Activated T-cell treated with anti-CD3 and anti-CD28 coated beads, Interleukin-2, amount 50 U/mL, for 72 hours (primary cell): Measurements from ENCODE around the gene ADGRV1. TPM values are rescaled to one million over a fixed set of nuclear protein-coding genes. Genes with fewer than 3 reads are reported as not detected.
"Not testable (repeated sequence)": the region's sequence is repeated elsewhere in the genome, so short reads cannot be mapped to it uniquely, and the experiment has no call there.

Experiments used
- ATAC-seq, 2 donors: fragments of 150-1000 bp; cut with Tn5 transposase; replicated peaks in 1 of 2; 2 replicates each; pipeline ENCODE4 v1.10.0; 2021; ENCODE audit warnings: moderate library complexity in 2 of 2, mild to moderate bottlenecking in 1 of 2
- DNase-seq, 2 donors: peaks; one replicate each; pipeline ENCODE4 v3.0.0; 2021 to 2022; ENCODE audit warnings: mixed read lengths in 1 of 2
- H3K27ac Mint-ChIP-seq: one replicate; pipeline ENCODE4 v1.8.0; 2022; ENCODE audit warnings: mild to moderate bottlenecking, moderate library complexity, mixed read lengths
- H3K27me3 Mint-ChIP-seq: one replicate; pipeline ENCODE4 v1.8.0; 2022; ENCODE audit warnings: low read depth, mixed read lengths
- H3K36me3 Mint-ChIP-seq, 2 donors: one replicate each; pipeline ENCODE4 v1.8.0; 2022; ENCODE audit warnings: mixed read lengths in 2 of 2, mild to moderate bottlenecking in 1 of 2; ENCODE audit not compliant: insufficient read depth in 2 of 2
- H3K4me1 Mint-ChIP-seq: one replicate; pipeline ENCODE4 v1.8.0; 2022; ENCODE audit warnings: low read depth, mixed read lengths
- H3K4me3 Mint-ChIP-seq, 2 donors: one replicate each; pipeline ENCODE4 v1.8.0; 2022; ENCODE audit warnings: mild to moderate bottlenecking in 2 of 2, mixed read lengths in 2 of 2, moderate library complexity in 2 of 2
- H3K9me3 Mint-ChIP-seq, 2 donors: one replicate each; pipeline ENCODE4 v1.8.0; 2022; ENCODE audit warnings: mixed read lengths in 2 of 2
- total RNA-seq, 2 donors: library from RNA; stranded (reverse); gene quantifications; one replicate each; pipeline ENCODE4 v1.2.3, GENCODE V29; 2022

ADGRV1 gene
- total RNA-seq, 2 donors from 2014 or later, result 0.12 to 0.21 TPM

DNA sequence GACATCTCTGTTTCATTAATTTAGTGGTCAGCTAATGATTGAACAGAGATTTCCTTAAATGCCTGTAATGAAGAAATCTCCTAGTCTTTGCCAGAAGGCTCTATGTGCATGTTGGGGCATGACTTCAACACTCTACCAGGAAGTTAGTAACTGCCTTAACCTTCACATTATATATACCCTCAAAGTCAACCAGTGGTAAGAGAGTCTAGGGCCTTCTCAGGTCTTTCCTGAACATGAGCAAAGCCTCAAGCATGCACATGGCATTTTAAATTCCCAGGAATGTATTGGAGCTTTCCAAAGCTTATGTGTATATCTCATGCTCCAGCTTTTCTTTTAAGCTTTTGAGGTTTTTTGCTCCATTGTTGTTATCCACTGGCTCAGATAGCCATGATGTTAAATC, 436.2 kb downstream of the ADGRV1 start:
- DNase-seq, result no peak
- Mint-ChIP-seq H3K4me1 (no peaks in the 10 kb centered on the region), H3K27ac (no peak overlapping the region), H3K36me3 (peaks cover 0 to 2% of the 10 kb centered on the region in 2 donors), H3K4me3 (no peak overlapping the region), H3K27me3 (peaks cover 7% of the 10 kb centered on the region), H3K9me3 (peaks cover 3 to 5% of the 10 kb centered on the region in 2 donors)
- ATAC-seq, result no peak

DNA sequence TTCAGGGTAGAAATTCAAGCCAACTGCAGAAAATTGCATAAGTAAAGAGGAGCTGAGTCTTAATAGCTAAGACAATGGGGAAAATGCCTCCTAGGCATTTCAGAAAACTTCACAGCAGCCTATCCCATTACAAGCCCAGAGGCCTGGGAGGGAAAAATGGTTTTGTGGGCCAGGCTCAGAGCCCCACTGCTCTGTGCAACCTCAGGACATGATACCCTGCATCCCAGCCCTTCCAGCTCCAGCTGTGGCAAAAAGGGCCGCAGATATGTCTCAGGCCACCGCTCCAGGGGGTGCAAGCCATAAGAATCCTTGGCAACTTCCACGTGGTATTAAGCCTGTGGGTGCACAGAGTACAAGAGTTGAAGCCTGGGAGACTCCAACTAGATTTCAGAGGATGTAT, 437.5 kb downstream of the ADGRV1 start:
- peaks cover 0 to 2% of the 10 kb centered on the region in 2 donors for H3K36me3 Mint-ChIP-seq
- peaks cover 3 to 5% of the 10 kb centered on the region in 2 donors for H3K9me3 Mint-ChIP-seq
- no peak overlapping the region for H3K27ac Mint-ChIP-seq
- H3K4me1 Mint-ChIP-seq, result no peaks in the 10 kb centered on the region
- H3K27me3 Mint-ChIP-seq, result peaks cover 7% of the 10 kb centered on the region
- H3K4me3 Mint-ChIP-seq, result no peak overlapping the region
- no peak for DNase-seq
- ATAC-seq, result no peak

DNA sequence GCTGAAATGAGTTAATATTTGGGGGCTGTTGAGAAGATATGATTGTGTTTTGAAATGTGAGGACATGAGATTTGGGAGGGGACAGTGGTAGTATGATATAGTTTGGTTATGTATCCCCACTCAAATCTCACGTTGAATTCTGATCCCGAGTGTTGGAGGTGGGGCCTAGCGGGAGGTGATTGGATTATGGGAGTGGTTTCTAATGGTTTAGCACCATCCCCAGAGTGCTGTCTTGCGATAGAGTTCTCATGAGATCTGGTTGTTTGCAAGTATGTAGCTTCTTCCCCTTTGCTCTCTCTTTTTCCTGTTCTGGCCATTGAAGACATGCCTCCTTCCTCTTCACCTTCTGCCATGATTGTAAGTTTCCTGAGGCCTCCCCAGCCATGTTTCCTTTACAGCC, 438.5 kb downstream of the ADGRV1 start:
- peaks cover 3 to 5% of the 10 kb centered on the region in 2 donors for H3K9me3 Mint-ChIP-seq
- no peak for DNase-seq
- H3K4me1 Mint-ChIP-seq, result no peaks in the 10 kb centered on the region
- peaks cover 7% of the 10 kb centered on the region for H3K27me3 Mint-ChIP-seq
- no peak overlapping the region for H3K27ac Mint-ChIP-seq
- no peak for ATAC-seq
- peaks cover 0 to 2% of the 10 kb centered on the region in 2 donors for H3K36me3 Mint-ChIP-seq
- no peak overlapping the region for H3K4me3 Mint-ChIP-seq

DNA sequence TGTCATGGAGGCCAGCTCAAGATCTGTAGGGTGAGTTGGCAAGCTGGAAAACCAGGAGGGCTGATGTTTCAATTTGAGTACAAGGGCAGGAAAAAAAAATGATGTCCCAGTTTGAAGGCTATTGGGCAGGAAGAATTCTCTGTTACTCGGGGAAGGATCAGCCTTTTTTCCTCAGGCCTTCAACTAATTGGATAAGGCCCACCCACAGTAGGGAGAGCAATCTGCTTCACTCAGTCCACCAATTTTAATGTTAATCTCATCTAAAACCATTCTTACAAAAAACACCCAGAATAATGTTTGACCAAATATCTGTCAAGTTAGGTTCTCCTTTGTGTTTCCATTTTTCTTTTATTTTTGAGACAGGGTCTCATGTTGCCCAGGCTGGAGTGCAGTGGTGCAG, 442.1 kb downstream of the ADGRV1 start:
- no peak overlapping the region for H3K4me3 Mint-ChIP-seq
- H3K27me3 Mint-ChIP-seq, result peaks cover 22% of the 10 kb centered on the region
- ATAC-seq (no peak), DNase-seq (no peak)
- H3K9me3 Mint-ChIP-seq, result peaks cover 2 to 3% of the 10 kb centered on the region in 2 donors
- H3K27ac Mint-ChIP-seq, result no peak overlapping the region
- no peaks in the 10 kb centered on the region for H3K4me1 Mint-ChIP-seq
- peaks cover 0 to 2% of the 10 kb centered on the region in 2 donors for H3K36me3 Mint-ChIP-seq

DNA sequence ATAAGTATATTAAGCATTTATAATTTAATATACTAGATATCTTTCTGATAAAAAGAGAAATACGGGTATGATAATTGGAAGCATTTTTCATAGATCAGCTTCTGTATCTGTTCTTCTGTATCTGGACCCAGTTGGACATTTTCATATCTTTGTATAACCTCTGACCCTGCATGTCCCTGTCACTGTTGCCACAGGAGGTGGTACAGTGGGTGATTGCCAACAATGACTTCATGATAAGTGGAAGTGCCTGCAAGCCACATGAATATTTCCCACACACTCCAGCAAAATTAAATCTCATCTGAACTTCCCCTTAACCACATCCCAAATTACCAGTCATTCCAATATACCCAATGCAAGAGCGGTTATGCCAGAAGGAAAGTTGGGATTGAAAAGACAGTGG, 448.1 kb downstream of the ADGRV1 start:
- Mint-ChIP-seq H3K4me3 (no peak overlapping the region), H3K9me3 (no peaks in the 10 kb centered on the region), H3K36me3 (no peaks in the 10 kb centered on the region), H3K27ac (no peak overlapping the region), H3K27me3 (peaks cover 26% of the 10 kb centered on the region), H3K4me1 (no peaks in the 10 kb centered on the region)
- ATAC-seq (no peak), DNase-seq (no peak)

DNA sequence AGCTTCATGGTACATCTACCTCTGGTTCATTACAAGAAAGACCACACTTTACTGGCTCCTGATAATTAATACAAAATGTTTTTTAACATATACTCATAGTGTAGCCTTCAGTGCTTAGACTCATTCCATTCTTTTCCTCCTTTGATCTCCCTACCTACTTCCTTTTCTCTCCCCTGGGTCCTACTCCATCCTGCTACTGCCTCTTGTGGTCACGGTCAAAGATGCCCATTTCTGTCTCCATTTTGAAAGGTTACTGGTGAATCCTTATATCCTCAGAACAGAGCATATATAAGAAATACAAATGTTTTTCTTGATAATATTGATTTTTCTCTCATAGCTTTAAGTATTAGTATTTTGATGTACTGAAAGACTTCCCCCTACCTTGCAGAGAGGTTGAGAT, 448.7 kb downstream of the ADGRV1 start:
- no peaks in the 10 kb centered on the region for H3K36me3 Mint-ChIP-seq
- H3K4me3 Mint-ChIP-seq, result no peak overlapping the region
- H3K9me3 Mint-ChIP-seq, result no peaks in the 10 kb centered on the region
- no peak overlapping the region for H3K27ac Mint-ChIP-seq
- H3K27me3 Mint-ChIP-seq, result peaks cover 26% of the 10 kb centered on the region
- no peaks in the 10 kb centered on the region for H3K4me1 Mint-ChIP-seq
- ATAC-seq (no peak), DNase-seq (no peak)

DNA sequence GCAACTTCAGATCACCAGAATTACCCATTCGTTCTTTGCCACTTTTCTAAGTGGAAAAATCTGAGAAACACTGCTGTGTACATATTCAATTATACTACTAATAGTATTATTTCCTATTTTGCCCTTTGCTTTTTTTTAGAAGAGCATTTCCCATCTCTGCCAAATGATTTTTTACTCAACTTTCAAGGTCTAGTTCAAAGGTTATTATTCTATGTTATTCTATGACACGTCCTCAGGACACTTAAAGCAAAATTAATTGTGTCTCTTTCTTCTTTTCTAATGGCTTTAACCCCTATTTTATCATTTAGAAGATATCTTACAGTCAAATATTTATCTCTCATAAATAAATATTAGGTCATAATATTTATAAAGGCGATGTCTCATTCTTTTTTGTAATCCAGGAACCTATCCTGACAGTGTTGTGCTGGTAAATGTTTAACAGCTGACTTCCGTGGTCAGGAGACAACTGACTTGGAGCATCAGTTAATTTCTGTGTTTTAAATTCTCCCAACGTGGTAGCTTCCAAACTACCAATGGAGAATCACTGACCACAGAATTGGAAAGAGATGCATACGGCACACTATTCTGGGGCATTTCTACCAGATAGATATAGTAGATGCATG, 449.3 kb downstream of the ADGRV1 start:
- no peaks in the 10 kb centered on the region for H3K9me3 Mint-ChIP-seq
- no peak for DNase-seq
- no peak overlapping the region for H3K4me3 Mint-ChIP-seq
- no peaks in the 10 kb centered on the region for H3K4me1 Mint-ChIP-seq
- H3K27me3 Mint-ChIP-seq, result peaks cover 26% of the 10 kb centered on the region
- H3K27ac Mint-ChIP-seq, result no peak overlapping the region
- no peak for ATAC-seq
- no peaks in the 10 kb centered on the region for H3K36me3 Mint-ChIP-seq

DNA sequence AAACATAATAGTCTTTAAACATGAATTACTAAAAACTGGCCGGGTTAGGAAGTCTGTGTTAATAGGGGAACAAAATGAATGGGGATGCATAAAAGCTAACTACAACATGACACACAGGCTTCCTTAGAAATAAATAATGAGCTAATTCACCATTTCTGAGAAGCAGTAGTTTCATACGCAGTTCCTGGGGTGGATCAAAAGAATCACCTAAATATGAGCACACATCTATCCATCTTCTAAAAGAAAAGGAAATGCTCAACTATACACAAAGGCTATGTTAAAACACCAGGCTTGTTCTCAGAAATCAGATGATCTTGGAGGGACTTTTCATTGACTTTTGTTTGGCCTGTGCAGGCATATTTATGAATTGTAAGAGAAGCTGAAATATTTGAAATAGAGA, 451.5 kb downstream of the ADGRV1 start:
- no peak for ATAC-seq
- no peak overlapping the region for H3K27ac Mint-ChIP-seq

DNA sequence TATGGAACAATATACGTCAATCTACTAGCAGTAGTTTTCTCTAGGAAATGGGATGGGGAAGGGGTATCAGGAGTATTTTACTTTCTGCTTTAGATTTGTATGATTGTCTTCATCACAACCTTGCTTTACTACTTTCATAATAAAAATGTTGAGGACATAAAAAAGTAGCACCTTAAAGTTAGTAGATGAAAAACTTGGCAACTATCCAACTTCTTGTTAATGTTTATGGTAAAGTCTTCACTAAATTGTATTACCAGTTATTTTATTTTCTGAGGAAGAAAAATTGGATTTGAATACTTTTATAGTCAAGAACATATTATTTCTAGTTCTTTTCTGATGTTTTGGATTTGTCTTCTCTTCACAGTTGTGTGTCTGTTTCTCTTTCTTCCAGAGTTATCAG, 452.4 kb downstream of the ADGRV1 start:
- DNase-seq (no peak), ATAC-seq (no peak)
- Mint-ChIP-seq H3K27me3 (peaks cover 29% of the 10 kb centered on the region), H3K4me3 (no peak overlapping the region), H3K36me3 (peaks cover 0 to 3% of the 10 kb centered on the region in 2 donors), H3K27ac (no peak overlapping the region), H3K4me1 (no peaks in the 10 kb centered on the region), H3K9me3 (peaks cover 2 to 9% of the 10 kb centered on the region in 2 donors)

More for the DNA sequence above, 451.5 kb downstream of the ADGRV1 start:
- peaks cover 0 to 3% of the 10 kb centered on the region in 2 donors for H3K9me3 Mint-ChIP-seq
- no peak overlapping the region for H3K4me3 Mint-ChIP-seq
- no peaks in the 10 kb centered on the region for H3K4me1 Mint-ChIP-seq
- peaks cover 20% of the 10 kb centered on the region for H3K27me3 Mint-ChIP-seq
- no peak for DNase-seq
- H3K36me3 Mint-ChIP-seq, result peaks cover 0 to 2% of the 10 kb centered on the region in 2 donors

DNA sequence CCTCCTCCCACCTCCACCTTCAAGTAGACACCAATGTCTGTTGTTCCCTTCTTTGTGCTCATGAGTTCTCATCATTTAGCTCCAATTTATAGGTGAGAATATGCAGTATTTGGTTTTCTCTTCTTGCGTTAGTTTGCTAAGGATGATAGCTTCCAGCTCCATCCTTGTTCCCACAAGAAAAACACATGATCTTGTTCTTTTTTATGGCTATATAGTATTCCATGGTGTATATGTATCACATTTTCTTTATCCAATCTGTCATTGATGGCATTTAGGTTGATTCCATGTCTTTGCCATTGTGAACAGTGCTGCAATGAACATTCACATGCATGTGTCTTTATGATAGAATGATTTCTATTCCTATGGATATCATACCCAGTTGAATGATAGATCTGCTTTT, 454.3 kb downstream of the ADGRV1 start:
- not testable (repeated sequence) for H3K4me1 Mint-ChIP-seq, H3K9me3 Mint-ChIP-seq, DNase-seq, ATAC-seq, H3K27ac Mint-ChIP-seq, H3K36me3 Mint-ChIP-seq, H3K4me3 Mint-ChIP-seq
- peaks cover 32% of the 10 kb centered on the region for H3K27me3 Mint-ChIP-seq

DNA sequence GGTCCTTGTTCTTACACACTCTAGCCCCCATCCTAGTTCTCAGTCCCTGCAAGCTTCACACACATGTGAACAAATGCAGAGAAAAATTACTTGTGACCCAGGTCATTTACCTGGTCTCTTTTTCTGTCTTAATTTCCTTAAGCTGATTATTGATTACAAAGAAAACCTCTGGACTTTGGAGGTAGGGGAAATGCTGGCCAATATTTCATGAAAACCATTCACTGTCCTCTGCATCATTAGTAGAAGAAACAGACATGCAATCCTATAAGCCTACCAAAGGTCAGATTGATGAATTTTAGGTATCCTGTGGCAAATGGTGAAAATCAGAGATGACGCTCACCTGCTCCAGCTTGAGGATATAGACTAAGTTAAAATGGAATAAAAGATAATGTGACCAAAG, 457.7 kb downstream of the ADGRV1 start:
- ATAC-seq (no peak), DNase-seq (no peak)
- Mint-ChIP-seq H3K27me3 (peaks cover 55% of the 10 kb centered on the region), H3K4me3 (no peak overlapping the region), H3K4me1 (no peaks in the 10 kb centered on the region), H3K27ac (no peak overlapping the region), H3K9me3 (peaks cover 2 to 9% of the 10 kb centered on the region in 2 donors), H3K36me3 (peaks cover 0 to 3% of the 10 kb centered on the region in 2 donors)

DNA sequence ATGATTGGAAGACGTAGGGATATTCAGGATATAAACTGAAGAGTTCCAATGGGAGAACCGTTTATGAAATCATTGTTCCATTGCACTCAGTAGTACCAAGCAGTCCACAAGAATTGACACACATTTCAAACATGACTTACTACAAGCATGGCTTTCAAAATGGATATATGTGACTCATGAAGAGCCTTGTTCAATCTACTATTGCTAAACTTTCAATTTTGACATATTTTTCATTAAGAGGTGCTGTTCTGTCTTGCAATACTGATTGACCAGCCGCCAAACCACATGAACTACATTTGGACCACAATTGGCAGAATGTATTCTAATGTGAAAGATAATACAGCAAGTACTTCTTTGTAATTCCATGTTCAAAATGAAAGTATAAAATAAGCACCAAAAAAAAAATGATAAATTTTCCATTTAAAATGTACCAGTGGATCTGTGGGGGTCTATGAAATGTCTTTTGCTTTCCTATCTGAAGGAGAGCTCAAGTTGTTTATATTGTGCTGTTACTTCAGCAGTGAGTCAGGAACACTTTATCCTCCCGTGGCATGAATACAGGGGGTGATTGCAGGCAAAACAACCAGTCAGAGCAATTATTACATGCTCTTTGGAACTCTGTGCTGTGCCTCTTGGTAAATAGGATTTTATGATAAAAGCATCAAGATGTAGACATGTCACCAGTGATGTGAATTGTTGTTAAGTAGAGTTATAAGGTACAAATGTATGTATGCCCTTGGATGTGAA, 458.5 kb downstream of the ADGRV1 start:
- Mint-ChIP-seq H3K27ac (no peak overlapping the region), H3K4me1 (no peaks in the 10 kb centered on the region), H3K4me3 (no peak overlapping the region), H3K27me3 (peaks cover 55% of the 10 kb centered on the region), H3K9me3 (peaks cover 2 to 9% of the 10 kb centered on the region in 2 donors), H3K36me3 (peaks cover 0 to 3% of the 10 kb centered on the region in 2 donors)
- DNase-seq (no peak), ATAC-seq (no peak)

DNA sequence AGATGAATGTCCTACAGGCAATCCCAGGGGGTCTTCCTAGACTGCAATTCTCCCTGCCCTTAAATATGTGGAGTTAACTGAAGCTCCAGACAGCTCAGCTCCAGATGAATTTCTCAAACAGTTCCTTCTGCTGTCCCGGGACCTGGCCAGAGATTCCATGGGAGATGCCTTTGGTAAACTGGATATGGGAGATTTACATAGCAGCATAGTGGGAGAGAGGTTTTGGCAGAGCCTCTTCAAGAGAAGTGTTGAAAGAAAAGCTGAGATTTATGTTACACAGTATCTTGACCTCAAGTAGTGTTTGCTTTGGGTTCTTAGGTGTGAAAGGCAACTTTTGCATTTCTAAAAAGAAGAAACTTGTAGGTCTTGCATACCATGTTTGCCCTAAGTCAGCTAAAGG, 459.6 kb downstream of the ADGRV1 start:
- H3K27me3 Mint-ChIP-seq, result peaks cover 55% of the 10 kb centered on the region
- H3K9me3 Mint-ChIP-seq, result peaks cover 2 to 9% of the 10 kb centered on the region in 2 donors
- H3K4me1 Mint-ChIP-seq, result no peaks in the 10 kb centered on the region
- ATAC-seq (no peak), DNase-seq (no peak)
- H3K27ac Mint-ChIP-seq, result no peak overlapping the region
- peaks cover 0 to 3% of the 10 kb centered on the region in 2 donors for H3K36me3 Mint-ChIP-seq
- no peak overlapping the region for H3K4me3 Mint-ChIP-seq
